Activated CD8-positive, alpha-beta memory T cell treated with anti-CD3 and anti-CD28 coated beads, Interleukin-2, amount 50 U/mL, for 1 hour (primary cell): ENCODE results near the gene PSMD14.
"Not testable (repeated sequence)": the region's sequence is repeated elsewhere in the genome, so short reads cannot be mapped to it uniquely, and the experiment has no call there.

Experiments used
- DNase-seq: peaks from one replicate; pipeline ENCODE4 v3.0.0-alpha.2; 2020; ENCODE audit errors: extremely low read depth

The PSMD14 gene

DNA sequence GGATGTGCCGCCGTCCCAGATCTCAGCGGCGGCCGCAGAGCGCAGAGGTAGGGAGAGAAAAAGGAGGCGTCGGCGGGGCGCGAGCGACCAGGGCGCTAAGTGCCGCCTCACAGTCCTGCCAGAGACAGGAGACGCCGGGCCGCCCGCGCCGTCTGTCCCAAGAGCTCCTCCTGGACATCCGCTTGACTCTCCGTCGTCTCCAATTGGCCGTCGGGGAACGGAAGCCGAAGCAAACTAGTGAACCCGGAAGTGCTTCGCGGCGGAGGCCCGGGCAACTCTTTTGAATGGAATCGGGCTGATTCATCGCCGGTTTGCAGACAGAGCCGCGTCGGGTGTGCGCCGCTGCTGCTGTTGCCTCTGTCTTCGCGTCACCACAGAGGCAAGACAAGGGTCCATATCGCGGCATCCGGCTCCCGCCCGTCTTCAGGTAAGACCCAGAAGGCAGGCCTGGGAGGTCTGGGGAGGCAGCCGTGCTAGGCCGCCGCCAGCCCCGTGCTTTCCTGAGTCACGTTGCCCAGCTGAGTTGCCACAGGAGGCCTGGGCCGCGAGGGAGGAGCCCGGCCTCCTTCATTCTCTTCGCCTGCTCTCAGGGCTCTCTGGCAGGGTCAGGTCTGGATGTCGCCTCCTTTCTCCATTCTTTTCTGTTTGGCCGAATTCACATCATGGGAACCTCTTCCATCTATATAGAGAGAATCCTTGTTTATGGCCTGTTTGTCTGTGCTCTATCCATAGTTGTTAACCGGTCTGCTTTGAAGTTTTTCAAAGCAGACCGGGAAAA, at the start of gene PSMD14:
Gene PSMD14, plus strand, starts transcription at position 248 of the 778 bp plus-strand sequence. CDS start 10,401 bp downstream, outside the sequence.
- peak; percentile 72 for DNase-seq

- DNase-seq, result no peak
Measured at GRCh38 chr2:161265874-161266273, 42.4 kb upstream of the PSMD14 start.

- no peak for DNase-seq
Measured at GRCh38 chr2:161269111-161269510, 39.1 kb upstream of the PSMD14 start.

- no peak for DNase-seq
Measured at GRCh38 chr2:161273038-161273760, 35.0 kb upstream of the PSMD14 start.

- DNase-seq, result not testable (repeated sequence)
Measured at GRCh38 chr2:161278564-161279229, 29.5 kb upstream of the PSMD14 start.

GRCh38 chr2:161279230-161279815, 28.9 kb upstream of the PSMD14 start:
- not testable (repeated sequence) for DNase-seq

- DNase-seq, result not testable (repeated sequence)
Measured at GRCh38 chr2:161280906-161281323, 27.3 kb upstream of the PSMD14 start.

- not testable (repeated sequence) for DNase-seq
Measured at GRCh38 chr2:161281615-161282310, 26.5 kb upstream of the PSMD14 start.

DNA sequence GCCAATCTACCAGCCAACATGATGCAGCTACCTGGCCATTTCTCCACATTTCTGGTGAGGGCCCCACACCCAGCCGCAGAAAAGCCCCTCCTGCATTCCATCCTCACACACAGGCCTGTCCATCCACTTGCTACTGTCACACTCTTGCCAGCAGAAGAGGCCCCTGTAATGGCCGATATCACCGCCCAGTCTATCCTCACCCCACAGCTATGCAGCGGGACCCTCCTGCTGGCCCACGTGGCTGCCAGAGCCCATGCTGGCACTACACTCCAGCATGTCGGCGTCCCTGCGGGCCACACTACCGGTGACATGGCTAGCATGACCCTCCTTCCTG, 25.9 kb upstream of the PSMD14 start:
- not testable (repeated sequence) for DNase-seq

DNA sequence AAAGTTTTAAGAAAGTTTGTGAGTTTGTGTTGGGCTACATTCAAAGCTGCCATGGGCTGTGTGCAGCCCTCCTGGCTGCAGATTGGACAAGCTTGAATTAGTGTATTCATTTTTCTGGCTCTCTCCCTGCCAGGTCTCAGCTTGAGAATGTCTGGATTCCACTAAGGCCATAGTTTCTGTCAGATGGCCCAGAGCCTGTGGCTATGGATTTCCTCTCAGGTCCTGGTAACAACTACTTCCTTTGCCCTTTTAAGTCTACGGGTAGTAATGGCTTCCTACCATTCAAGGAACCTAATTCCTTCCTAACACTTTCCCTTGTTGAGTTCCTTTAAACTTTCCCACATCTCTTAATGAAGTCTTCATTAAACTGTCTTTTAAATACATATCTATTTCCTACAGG, 24.3 kb upstream of the PSMD14 start:
- no peak for DNase-seq

GRCh38 chr2:161303535-161304050, 4.6 kb upstream of the PSMD14 start:
- no peak for DNase-seq

GRCh38 chr2:161306919-161307318, 1.3 kb upstream of the PSMD14 start:
- no peak for DNase-seq

- DNase-seq, result no peak
Measured at GRCh38 chr2:161307676-161308075, 549 bp upstream of the PSMD14 start.

GRCh38 chr2:161312996-161313395, 4.8 kb downstream of the PSMD14 start:
- DNase-seq, result no peak

DNA sequence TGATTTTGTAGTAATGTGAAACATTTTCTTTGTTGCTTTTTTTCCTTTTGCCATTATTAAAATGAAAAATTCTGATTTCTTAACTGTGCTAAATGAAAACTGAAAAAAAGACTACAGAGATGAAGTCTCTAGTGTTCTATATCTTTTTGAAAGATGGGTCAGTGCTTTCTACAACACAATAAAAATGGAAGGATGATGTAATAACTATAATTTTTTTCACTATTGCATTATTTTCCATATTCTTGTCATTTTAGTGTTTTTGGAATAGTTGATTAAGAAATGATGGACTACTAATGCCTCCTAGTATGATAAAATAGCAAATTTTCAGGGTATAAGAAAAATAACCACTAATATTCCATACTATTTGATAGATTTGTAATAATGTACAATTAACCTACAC, 7.2 kb downstream of the PSMD14 start:
- DNase-seq, result no peak

- DNase-seq, result no peak
Measured at GRCh38 chr2:161316701-161317100, 8.5 kb downstream of the PSMD14 start.

DNA sequence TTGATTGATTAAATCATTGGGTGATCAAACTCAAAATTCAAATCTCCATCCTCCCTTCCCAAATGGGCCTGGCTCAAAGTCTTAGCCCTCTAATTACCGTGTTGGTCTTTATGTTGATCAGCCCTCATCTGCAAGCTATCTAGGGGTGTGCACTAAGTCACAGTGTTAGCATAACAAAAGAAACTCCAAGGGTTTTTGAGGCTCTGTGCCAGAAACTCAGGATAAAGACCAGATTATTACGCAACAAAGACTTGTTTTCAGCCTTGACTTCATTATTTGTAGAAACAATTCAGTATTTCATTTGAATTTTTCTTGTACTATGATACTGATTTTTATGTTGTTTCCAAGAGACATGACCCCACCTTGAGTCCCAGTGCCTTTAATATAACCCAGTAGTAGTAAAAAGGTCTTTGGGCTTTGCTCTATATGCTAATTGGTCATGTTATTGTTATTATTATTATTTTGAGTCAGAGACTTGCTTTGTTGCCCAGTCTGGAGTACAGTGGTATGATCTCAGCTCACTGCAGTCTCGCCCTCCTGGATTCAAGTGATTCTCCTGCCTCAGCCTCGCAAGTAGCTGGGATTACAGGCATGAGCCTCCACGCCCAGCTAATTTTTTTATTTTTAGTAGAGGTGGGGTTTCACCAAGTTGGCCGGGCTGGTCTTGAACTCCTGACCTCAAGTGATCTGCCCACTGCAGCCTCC, 13.9 kb downstream of the PSMD14 start:
- DNase-seq, result no peak

DNA sequence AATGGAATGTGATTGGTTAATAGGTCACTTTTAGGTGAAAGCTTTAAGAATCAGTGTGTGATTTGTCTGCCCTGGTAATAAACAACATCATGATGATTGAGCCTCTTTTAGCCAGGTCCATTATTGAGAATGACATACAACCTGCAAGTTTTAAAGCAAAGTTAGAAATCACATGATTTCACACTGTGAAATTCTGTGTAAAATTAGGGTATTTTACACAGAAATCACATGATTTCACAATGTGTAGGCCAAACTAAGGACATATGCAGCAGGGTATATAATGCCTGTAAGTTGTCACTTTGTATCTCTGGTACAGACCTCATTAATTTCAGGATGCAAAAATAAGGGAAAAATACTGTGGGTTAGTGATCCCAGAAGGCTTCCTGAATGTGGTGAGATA, 16.7 kb downstream of the PSMD14 start:
- no peak for DNase-seq

DNA sequence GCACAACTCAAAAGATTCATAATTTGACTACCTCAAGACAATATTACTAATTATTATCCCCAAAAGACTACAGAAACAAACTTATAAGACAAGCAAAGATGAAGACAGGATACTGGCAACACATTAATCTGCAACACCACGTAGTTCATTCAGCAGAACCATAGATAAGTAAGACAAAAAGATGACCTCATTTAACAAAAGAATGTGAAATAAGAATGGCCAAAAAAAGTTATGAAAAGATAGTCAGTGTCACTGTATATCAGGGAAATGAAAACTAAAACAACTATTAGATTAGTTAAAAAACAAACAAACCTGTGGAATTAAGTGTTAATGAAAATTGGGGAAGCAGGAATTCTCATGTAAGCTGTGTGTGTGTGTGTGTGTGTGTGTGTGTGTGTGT, 19.4 kb downstream of the PSMD14 start:
- DNase-seq, result no peak

GRCh38 chr2:161332371-161332967, 24.2 kb downstream of the PSMD14 start:
- no peak for DNase-seq
